Measurements from ENCODE around the gene LARP1. TPM values are rescaled to one million over a fixed set of nuclear protein-coding genes. Genes with fewer than 3 reads are reported as not detected.

LARP1 gene
- total and polyA plus RNA-seq, 2 donors (not counting 1 experiment from before 2014, with no cell fraction given), result 59.6 to 150 TPM

DNA sequence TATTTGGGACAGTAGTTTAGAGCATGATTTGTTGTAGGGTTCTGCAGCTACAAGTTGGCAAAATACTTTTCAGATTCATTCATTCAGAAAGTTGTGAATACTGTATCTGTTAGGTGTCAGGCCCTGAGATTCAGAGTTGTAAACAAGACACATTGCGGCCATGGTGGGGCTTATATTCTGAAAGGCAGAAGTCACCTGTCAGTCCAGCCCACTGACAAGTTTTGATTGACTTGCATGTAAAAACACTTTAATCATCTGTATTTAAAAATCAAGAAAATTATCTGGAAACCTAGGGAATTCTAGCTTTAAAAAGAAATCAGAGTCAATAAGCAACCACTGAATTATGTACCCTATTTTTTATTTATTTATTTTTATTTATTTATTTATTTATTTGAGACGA is 13.0 kb downstream of the LARP1 start:
- no peak overlapping the region for H2AFZ ChIP-seq (ENCODE audit: insufficient read depth, low read depth, low read length, poor library complexity, severe bottlenecking)
- peaks cover 78% of the 10 kb centered on the region for H3K4me1 Mint-ChIP-seq

GRCh38 chr5:154770111-154770510 is 14.9 kb downstream of the LARP1 start:
- Histone ChIP-seq H3K79me2 (ENCODE audit: control insufficient read depth, insufficient read depth, low read length) (peaks cover 100% of the 10 kb centered on the region), H3K4me1 (ENCODE audit: control insufficient read depth in 2 of 2, insufficient read depth in 2 of 2, low read length in 2 of 2) (peaks cover 72 to 78% of the 10 kb centered on the region in 2 donors), H3K9ac (ENCODE audit: low read length) (peak overlapping the region; percentile 7), H3K4me2 (replicated peaks; ENCODE audit: low read depth, low read length, poor library complexity, severe bottlenecking) (peak overlapping the region; percentile 63), H4K20me1 (ENCODE audit: control insufficient read depth, insufficient read depth, low read length, poor library complexity, severe bottlenecking) (peaks cover 96% of the 10 kb centered on the region), H2AFZ (ENCODE audit: insufficient read depth, low read depth, low read length, poor library complexity, severe bottlenecking) (no peak overlapping the region), H3K27me3 (replicated peaks in 1 of 4; ENCODE audit: control extremely low read depth in 1 of 4, control insufficient read depth in 3 of 4, insufficient read depth in 4 of 4, low read length in 3 of 4) (no peaks in the 10 kb centered on the region), H3K36me3 (replicated peaks in 1 of 2; ENCODE audit: control extremely low read depth in 1 of 2, control insufficient read depth in 1 of 2, extremely low read depth in 1 of 2, insufficient read depth in 2 of 2, low read length in 1 of 2) (peaks cover 0 to 8% of the 10 kb centered on the region in 2 experiments), H3K4me3 (ENCODE audit: control extremely low read depth in 1 of 5, extremely low read depth in 1 of 5, insufficient read depth in 1 of 5, low read depth in 2 of 5, low read length in 4 of 5) (no peak overlapping the region), H3K9me3 (ENCODE audit: control extremely low read depth in 1 of 3, control insufficient read depth in 2 of 3, insufficient read depth in 1 of 3, low read length in 2 of 3) (no peaks in the 10 kb centered on the region), H3K27ac (ENCODE audit: low read length in 2 of 2) (peak overlapping the region; percentile 44 to 90)
- peak overlapping the region; percentile 82 for H3K27ac Mint-ChIP-seq
- peaks cover 86% of the 10 kb centered on the region for H3K4me1 Mint-ChIP-seq
- ChIA-PET CTCF (interaction anchor here (1.0 kb wide), 1 partner anchor 120 kb away, joined by 4 read pairs; no protein-coding TSS in a partner anchor), POLR2A (interaction anchor here (0.6 kb wide), 1 partner anchor 8 kb away, joined by 3 read pairs; no protein-coding TSS in a partner anchor)
- H3K27me3 Mint-ChIP-seq, result no peaks in the 10 kb centered on the region
- TF ChIP-seq, protein P1, sequence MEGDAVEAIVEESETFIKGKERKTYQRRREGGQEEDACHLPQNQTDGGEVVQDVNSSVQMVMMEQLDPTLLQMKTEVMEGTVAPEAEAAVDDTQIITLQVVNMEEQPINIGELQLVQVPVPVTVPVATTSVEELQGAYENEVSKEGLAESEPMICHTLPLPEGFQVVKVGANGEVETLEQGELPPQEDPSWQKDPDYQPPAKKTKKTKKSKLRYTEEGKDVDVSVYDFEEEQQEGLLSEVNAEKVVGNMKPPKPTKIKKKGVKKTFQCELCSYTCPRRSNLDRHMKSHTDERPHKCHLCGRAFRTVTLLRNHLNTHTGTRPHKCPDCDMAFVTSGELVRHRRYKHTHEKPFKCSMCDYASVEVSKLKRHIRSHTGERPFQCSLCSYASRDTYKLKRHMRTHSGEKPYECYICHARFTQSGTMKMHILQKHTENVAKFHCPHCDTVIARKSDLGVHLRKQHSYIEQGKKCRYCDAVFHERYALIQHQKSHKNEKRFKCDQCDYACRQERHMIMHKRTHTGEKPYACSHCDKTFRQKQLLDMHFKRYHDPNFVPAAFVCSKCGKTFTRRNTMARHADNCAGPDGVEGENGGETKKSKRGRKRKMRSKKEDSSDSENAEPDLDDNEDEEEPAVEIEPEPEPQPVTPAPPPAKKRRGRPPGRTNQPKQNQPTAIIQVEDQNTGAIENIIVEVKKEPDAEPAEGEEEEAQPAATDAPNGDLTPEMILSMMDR (IDR thresholded peaks at IDR 0.05), result no peak
- no peak for TF ChIP-seq EZH2 (IDR thresholded peaks at IDR 0.05; ENCODE audit: borderline replicate concordance, insufficient read depth, low read depth, low read length, poor library complexity, severe bottlenecking)
- DNase-seq, result peak; percentile 46
- H3K4me3 Mint-ChIP-seq, result peak overlapping the region; percentile 61
- intact Hi-C loops (cut with micrococcal nuclease), result loop anchor here (2.0 kb wide), 1 partner anchor 15 kb away; the partner anchor contains the start of gene LARP1
- no peaks in the 10 kb centered on the region for H3K9me3 Mint-ChIP-seq (ENCODE audit: insufficient read depth)
- 60% methylated on average over 1 of the region's 2 CpGs for WGBS (ENCODE audit: insufficient coverage)
- peak; percentile 59 for ATAC-seq (ENCODE audit: low read depth)

More for the DNA sequence above, 13.0 kb downstream of the LARP1 start:
- no peak for TF ChIP-seq EZH2 (IDR thresholded peaks at IDR 0.05; ENCODE audit: borderline replicate concordance, insufficient read depth, low read depth, low read length, poor library complexity, severe bottlenecking)
- TF ChIP-seq, protein P1 (IDR thresholded peaks at IDR 0.05), result no peak
- H3K27me3 ChIP-seq (replicated peaks in 1 of 4; ENCODE audit: control extremely low read depth in 1 of 4, control insufficient read depth in 3 of 4, insufficient read depth in 4 of 4, low read length in 3 of 4), result no peaks in the 10 kb centered on the region
- H3K36me3 ChIP-seq (replicated peaks in 1 of 2; ENCODE audit: control extremely low read depth in 1 of 2, control insufficient read depth in 1 of 2, extremely low read depth in 1 of 2, insufficient read depth in 2 of 2, low read length in 1 of 2), result peaks cover 0 to 8% of the 10 kb centered on the region in 2 experiments
- H3K27ac Mint-ChIP-seq, result no peak overlapping the region
- no CpG with 5 or more reads among the region's 2 CpGs for WGBS (ENCODE audit: insufficient coverage)
- H3K9ac ChIP-seq (ENCODE audit: low read length), result peak overlapping the region; percentile 7
- intact Hi-C loops (cut with micrococcal nuclease), result no loop called here
- peak overlapping the region in 1 of 2 donors; percentile 65 for H3K27ac ChIP-seq (ENCODE audit: low read length in 2 of 2)
- DNase-seq (no peak), ATAC-seq (ENCODE audit: low read depth) (no peak)
- H4K20me1 ChIP-seq (ENCODE audit: control insufficient read depth, insufficient read depth, low read length, poor library complexity, severe bottlenecking), result peaks cover 96% of the 10 kb centered on the region
- POLR2A ChIA-PET, result no interaction called here
- no peaks in the 10 kb centered on the region for H3K9me3 ChIP-seq (ENCODE audit: control extremely low read depth in 1 of 3, control insufficient read depth in 2 of 3, insufficient read depth in 1 of 3, low read length in 2 of 3)
- peak overlapping the region; percentile 33 for H3K4me2 ChIP-seq (replicated peaks; ENCODE audit: low read depth, low read length, poor library complexity, severe bottlenecking)
- peak overlapping the region; percentile 38 for H3K4me3 Mint-ChIP-seq
- H3K27me3 Mint-ChIP-seq, result no peaks in the 10 kb centered on the region
- H3K9me3 Mint-ChIP-seq (ENCODE audit: insufficient read depth), result no peaks in the 10 kb centered on the region
- peaks cover 61 to 72% of the 10 kb centered on the region in 2 donors for H3K4me1 ChIP-seq (ENCODE audit: control insufficient read depth in 2 of 2, insufficient read depth in 2 of 2, low read length in 2 of 2)
- CTCF ChIA-PET, result interaction anchor here (0.9 to 1.0 kb wide), 2 partner anchors 8 to 9 kb away, joined by 3 read pairs; no protein-coding TSS in a partner anchor
- no peak overlapping the region for H3K4me3 ChIP-seq (ENCODE audit: control extremely low read depth in 1 of 5, extremely low read depth in 1 of 5, insufficient read depth in 1 of 5, low read depth in 2 of 5, low read length in 4 of 5)
- peaks cover 100% of the 10 kb centered on the region for H3K79me2 ChIP-seq (ENCODE audit: control insufficient read depth, insufficient read depth, low read length)
